GM12878 (cell line): ENCODE data around the gene FOXO3. TPM values are rescaled to one million over a fixed set of nuclear protein-coding genes. Genes with fewer than 3 reads are reported as not detected.

Experiments
- ATAC-seq: fragments of 200-7000 bp; cut with Tn5 transposase; 3 replicates; pipeline ENCODE4 v1.9.1; 2020; ENCODE audit warnings: mild to moderate bottlenecking, moderate library complexity
- BruUV-seq: library from RNA; stranded (reverse); fragments of 400-500 nt; replicated peaks from 2 replicates; lab custom pipeline; 2021; lab: Mats Ljungman, UMichigan
- CTCF ChIA-PET: fragments of 300-600 bp; sonication (Branson Sonifier 250); formaldehyde crosslinking; extraction: SDS; loops from one replicate; lab custom pipeline; 2021; ENCODE audit warnings: inconsistent platforms; lab: Yijun Ruan, JAX
- POLR2A ChIA-PET: fragments of 350-600 bp; formaldehyde crosslinking; extraction: SDS; loops from one replicate; lab custom pipeline; 2021; ENCODE audit warnings: inconsistent platforms; lab: Charles Lee
- RAD21 ChIA-PET: fragments of 300-600 bp; sonication (Branson Sonifier 250); formaldehyde crosslinking; loops from one replicate; lab custom pipeline; 2023; ENCODE audit warnings: antibody characterized with exemption; ENCODE audit not compliant: unreplicated experiment; lab: Charles Lee
- SMC1A ChIA-PET: fragments of 300-600 bp; sonication (Branson Sonifier 250); formaldehyde crosslinking; loops from one replicate; lab custom pipeline; 2023; ENCODE audit not compliant: unreplicated experiment, uncharacterized antibody; lab: Charles Lee
- DNase-seq: peaks from one replicate; pipeline ENCODE4 v3.0.0-alpha.2; 2011; ENCODE audit warnings: low read depth, low spot score
- FAIRE-seq: peaks from 3 replicates; lab custom pipeline; 2011; peaks lifted over from hg19 to GRCh38; lab: Jason Lieb, UNC
- H2AFZ ChIP-seq: 2 replicates; pipeline ENCODE4 v1.6.0; 2011; ENCODE audit warnings: low read depth, low read length, control low read depth; ENCODE audit not compliant: control insufficient read depth
- H3K27ac ChIP-seq: 2 replicates; pipeline ENCODE4 v1.5.1; 2011; ENCODE audit warnings: control low read depth; ENCODE audit not compliant: control insufficient read depth, insufficient read depth
- H3K27me3 ChIP-seq, 2 experiments: replicated peaks in 1 of 2; 2 replicates each; pipeline versions ENCODE4 v1.6.0 to v1.6.1; 2011; ENCODE audit warnings: low read length in 1 of 2; ENCODE audit not compliant: control insufficient read depth in 2 of 2, insufficient read depth in 2 of 2
- H3K36me3 ChIP-seq, 2 experiments: 2 replicates each; pipeline ENCODE4 v1.5.1; 2011; ENCODE audit warnings: low read length in 1 of 2; ENCODE audit not compliant: control insufficient read depth in 2 of 2, insufficient read depth in 2 of 2
- H3K4me1 ChIP-seq: 2 replicates; pipeline ENCODE4 v1.6.1; 2011; ENCODE audit warnings: mild to moderate bottlenecking, low read length, moderate library complexity, mixed read lengths; ENCODE audit not compliant: control insufficient read depth, insufficient read depth
- H3K4me2 ChIP-seq: 2 replicates; pipeline ENCODE4 v1.6.0; 2011; ENCODE audit warnings: control low read depth; ENCODE audit not compliant: control insufficient read depth, insufficient read depth
- H3K4me3 ChIP-seq: fragments of 200-600 bp; sonication (generic); 2 replicates; pipeline ENCODE4 v1.5.1; 2016
- H3K79me2 ChIP-seq: 2 replicates; pipeline ENCODE4 v1.6.0; 2011; ENCODE audit warnings: low read length; ENCODE audit not compliant: control insufficient read depth, insufficient read depth
- H3K9ac ChIP-seq: 2 replicates; pipeline ENCODE4 v1.8.0; 2011; ENCODE audit warnings: low read length, control low read depth, mixed read lengths; ENCODE audit not compliant: control insufficient read depth, insufficient read depth
- H3K9me3 ChIP-seq: replicated peaks from 3 replicates; pipeline ENCODE4 v1.5.1; 2011; ENCODE audit warnings: mild to moderate bottlenecking, low read length; ENCODE audit not compliant: control insufficient read depth, insufficient read depth
- H4K20me1 ChIP-seq: 2 replicates; pipeline ENCODE4 v1.6.0; 2011; ENCODE audit not compliant: control insufficient read depth, insufficient read depth
- BCL11A ChIP-seq: IDR thresholded peaks from 2 replicates; pipeline ENCODE4 v1.6.1; 2011; ENCODE audit warnings: low read depth, low read length
- CEBPB ChIP-seq, 2 experiments: fragments of 150-350 bp in 1 of 2; IDR thresholded peaks; 2 replicates each; pipeline ENCODE4 v1.6.1; 2012 to 2014; ENCODE audit warnings: low read depth in 2 of 2, low read length in 2 of 2, borderline replicate concordance in 1 of 2, inconsistent platforms in 1 of 2
- CHD4 ChIP-seq: fragments of 200-600 bp; sonication (generic); IDR thresholded peaks from 2 replicates; pipeline ENCODE4 v1.6.1; 2016; ENCODE audit warnings: mild to moderate bottlenecking
- HCFC1 ChIP-seq: fragments of 150-350 bp; IDR thresholded peaks from 2 replicates; pipeline ENCODE4 v1.6.1; 2014; ENCODE audit warnings: low read length
- HDAC6 ChIP-seq: fragments of 200-600 bp; sonication (generic); IDR thresholded peaks from one replicate; pipeline ENCODE4 v1.8.0; 2017; ENCODE audit warnings: antibody characterized with exemption; ENCODE audit not compliant: unreplicated experiment
- IRF4 ChIP-seq: IDR thresholded peaks from 2 replicates; pipeline ENCODE4 v1.6.1; 2011; ENCODE audit warnings: low read depth, low read length
- MXI1 ChIP-seq: fragments of 150-350 bp; IDR thresholded peaks from 2 replicates; pipeline ENCODE4 v1.6.1; 2011; ENCODE audit warnings: low read depth, mild to moderate bottlenecking, inconsistent platforms, low read length, improper control_type of control experiment
- RAD21 ChIP-seq: IDR thresholded peaks from 2 replicates; pipeline ENCODE4 v1.6.1; 2011; ENCODE audit warnings: mild to moderate bottlenecking, low read depth, low read length, moderate library complexity; ENCODE audit not compliant: insufficient read depth
- YY1 ChIP-seq: IDR thresholded peaks from 2 replicates; pipeline ENCODE4 v1.6.1; 2011; ENCODE audit warnings: low read depth, mild to moderate bottlenecking, low read length
- WGBS: methylation state at CpG from one replicate; pipeline ENCODE4 v1.1.6; 2016; ENCODE audit warnings: low lambda C conversion rate; ENCODE audit not compliant: insufficient replicate concordance, insufficient coverage; ENCODE audit errors: missing lambda C conversion rate; 5-methylcytosine and 5-hydroxymethylcytosine counted together
- in situ Hi-C: fragments of 300-500 bp; cut with MboI; formaldehyde crosslinking; loops from 9 replicates; pipeline ENCODE4 v1.14.3; 2018; ENCODE audit warnings: mixed read lengths
- intact Hi-C: fragments of 100-400 bp; cut with micrococcal nuclease; formaldehyde crosslinking; loops from one replicate; pipeline ENCODE4 v1.14.2; 2022; ENCODE audit not compliant: unreplicated experiment
- polyA plus RNA-seq, 11 experiments: library from polyadenylated mRNA; depleted of rRNA in 4 of 11; unstranded in 6 of 11; stranded (reverse) in 5 of 11; fragments of >200 nt; fragmentation: Nextera tagmentation in 4 of 11; fragmentation: Illumina TruSeq in 1 of 11; extraction: Ambion mirVana in 4 of 11; extraction: Trizol in 1 of 11; gene quantifications; 1 replicate in 1 of 11; 2 replicates in 10 of 11; pipeline versions ENCODE4 v1.2.1 to v1.2.3, GENCODE V29; 2011 to 2016; ENCODE audit warnings: inconsistent platforms in 2 of 11, missing spikeins in 2 of 11, low read depth in 1 of 11
- total RNA-seq, 4 experiments: library from RNA; depleted of rRNA in 3 of 4; stranded (reverse); fragments of >200 nt in 3 of 4; fragmentation: Illumina TruSeq in 1 of 4; extraction: Trizol in 1 of 4; gene quantifications; 2 replicates each; pipeline versions ENCODE4 v1.2.1 to v1.2.3, GENCODE V29; 2013 to 2021
- TF ChIP-seq, protein P1 (sequence below): IDR thresholded peaks from 2 replicates; pipeline ENCODE4 v1.6.1; 2012; ENCODE audit warnings: mild to moderate bottlenecking, low read depth, low read length

Gene FOXO3
- total and polyA plus RNA-seq, 10 of the 15 experiments (the other 5 are each of a cell fraction or from before 2014, with no cell fraction given): 0.82 to 4.5 (median 1.7) TPM

DNA sequence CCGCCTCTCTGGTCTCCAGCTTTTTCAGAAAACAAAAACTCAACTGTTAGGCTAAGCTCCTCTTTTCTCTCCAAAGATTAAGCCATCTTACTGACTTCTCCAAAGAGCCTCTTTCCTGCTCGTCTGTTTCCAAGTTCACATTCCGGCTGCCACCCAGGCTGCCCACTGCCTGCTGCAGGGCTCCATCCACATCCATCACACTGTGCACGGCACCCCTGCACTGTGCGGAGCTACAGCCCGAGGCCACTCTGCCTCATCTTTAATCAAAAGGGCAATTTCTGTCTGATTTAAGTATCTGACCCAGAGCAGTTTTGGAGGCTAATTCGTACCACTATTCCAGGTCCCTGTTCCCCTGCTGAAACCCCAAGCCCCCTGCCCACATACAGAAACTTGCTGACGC lies 145.9 kb downstream of the FOXO3 start (continued):
- TF ChIP-seq CEBPB (IDR thresholded peaks at IDR 0.05; ENCODE audit: borderline replicate concordance in 1 of 2, low read depth in 2 of 2, low read length in 2 of 2): no peak
- TF ChIP-seq MXI1: no peak
- TF ChIP-seq RAD21: no peak
- TF ChIP-seq HDAC6: no peak
- TF ChIP-seq, protein P1, sequence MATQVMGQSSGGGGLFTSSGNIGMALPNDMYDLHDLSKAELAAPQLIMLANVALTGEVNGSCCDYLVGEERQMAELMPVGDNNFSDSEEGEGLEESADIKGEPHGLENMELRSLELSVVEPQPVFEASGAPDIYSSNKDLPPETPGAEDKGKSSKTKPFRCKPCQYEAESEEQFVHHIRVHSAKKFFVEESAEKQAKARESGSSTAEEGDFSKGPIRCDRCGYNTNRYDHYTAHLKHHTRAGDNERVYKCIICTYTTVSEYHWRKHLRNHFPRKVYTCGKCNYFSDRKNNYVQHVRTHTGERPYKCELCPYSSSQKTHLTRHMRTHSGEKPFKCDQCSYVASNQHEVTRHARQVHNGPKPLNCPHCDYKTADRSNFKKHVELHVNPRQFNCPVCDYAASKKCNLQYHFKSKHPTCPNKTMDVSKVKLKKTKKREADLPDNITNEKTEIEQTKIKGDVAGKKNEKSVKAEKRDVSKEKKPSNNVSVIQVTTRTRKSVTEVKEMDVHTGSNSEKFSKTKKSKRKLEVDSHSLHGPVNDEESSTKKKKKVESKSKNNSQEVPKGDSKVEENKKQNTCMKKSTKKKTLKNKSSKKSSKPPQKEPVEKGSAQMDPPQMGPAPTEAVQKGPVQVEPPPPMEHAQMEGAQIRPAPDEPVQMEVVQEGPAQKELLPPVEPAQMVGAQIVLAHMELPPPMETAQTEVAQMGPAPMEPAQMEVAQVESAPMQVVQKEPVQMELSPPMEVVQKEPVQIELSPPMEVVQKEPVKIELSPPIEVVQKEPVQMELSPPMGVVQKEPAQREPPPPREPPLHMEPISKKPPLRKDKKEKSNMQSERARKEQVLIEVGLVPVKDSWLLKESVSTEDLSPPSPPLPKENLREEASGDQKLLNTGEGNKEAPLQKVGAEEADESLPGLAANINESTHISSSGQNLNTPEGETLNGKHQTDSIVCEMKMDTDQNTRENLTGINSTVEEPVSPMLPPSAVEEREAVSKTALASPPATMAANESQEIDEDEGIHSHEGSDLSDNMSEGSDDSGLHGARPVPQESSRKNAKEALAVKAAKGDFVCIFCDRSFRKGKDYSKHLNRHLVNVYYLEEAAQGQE: no peak
- TF ChIP-seq HCFC1: no peak

DNA sequence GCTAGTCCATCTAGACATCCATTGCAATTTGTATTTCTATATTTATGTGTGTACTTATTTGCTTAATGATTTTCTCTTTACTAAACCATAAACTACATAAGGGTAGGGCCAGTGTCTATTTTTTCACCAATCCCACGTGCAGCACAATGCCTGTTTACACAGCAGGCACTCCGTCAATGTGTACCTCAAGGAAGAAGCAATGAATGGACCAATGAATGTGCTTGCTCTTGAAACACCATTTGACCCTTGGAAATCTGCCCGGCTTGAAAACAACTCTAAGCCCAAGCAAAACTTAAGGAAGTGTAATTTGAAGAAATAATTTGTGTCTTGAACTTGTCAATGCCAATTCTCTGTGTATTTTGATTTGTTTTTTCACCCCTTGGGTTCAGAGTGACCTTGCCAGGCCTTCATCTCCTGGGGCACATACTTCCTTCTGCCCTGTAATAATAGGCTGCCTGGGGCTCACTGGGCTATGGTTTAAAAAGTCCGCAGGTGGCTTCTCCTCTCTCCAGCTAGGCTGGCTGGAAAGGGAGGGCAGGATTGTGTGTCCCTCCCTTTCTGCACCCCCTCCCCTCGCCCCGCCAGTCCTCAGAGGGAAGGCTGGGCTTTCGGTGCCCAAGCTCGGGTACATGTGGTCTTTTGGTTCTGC lies 146.7 kb downstream of the FOXO3 start:
- Histone ChIP-seq H3K27ac (no peak overlapping the region), H3K9me3 (no peaks in the 10 kb centered on the region; the same call in 2 of the 3 replicates), H4K20me1 (no peaks in the 10 kb centered on the region), H3K4me1 (no peaks in the 10 kb centered on the region), H3K4me3 (no peak overlapping the region), H3K9ac (no peak overlapping the region), H3K4me2 (no peak overlapping the region), H3K79me2 (no peaks in the 10 kb centered on the region), H3K36me3 (no peaks in the 10 kb centered on the region), H2AFZ (no peak overlapping the region), H3K27me3 (peaks cover 0 to 2% of the 10 kb centered on the region in 2 experiments; a peak in 2 of 4 replicates)
- SMC1A ChIA-PET: no interaction called here
- 44% methylated on average over 7 of the region's 8 CpGs for WGBS
- RAD21 ChIA-PET: no interaction called here
- FAIRE-seq: no peak
- no TSS peak for BruUV-seq
- no peak for DNase-seq
- TF ChIP-seq BCL11A: no peak
- TF ChIP-seq IRF4: no peak
- no peak for TF ChIP-seq YY1
- no peak for TF ChIP-seq CHD4
- intact Hi-C loops: no loop called here
- POLR2A ChIA-PET: no interaction called here
- CTCF ChIA-PET: no interaction called here
- in situ Hi-C loops: no loop called here
- no peak for ATAC-seq
